ENCODE data around the gene NR1H3. TPM values are rescaled to one million over a fixed set of nuclear protein-coding genes. Genes with fewer than 3 reads are reported as not detected.

Gene NR1H3
- total RNA-seq, 3 donors from 2014 or later, result 56.1 to 92.4 (median 91.1) TPM

GRCh38 chr11:47215366-47215910, 42.4 kb upstream of the NR1H3 start:
- H3K4me1 ChIP-seq, result peaks cover 0 to 10% of the 10 kb centered on the region in 2 donors

DNA sequence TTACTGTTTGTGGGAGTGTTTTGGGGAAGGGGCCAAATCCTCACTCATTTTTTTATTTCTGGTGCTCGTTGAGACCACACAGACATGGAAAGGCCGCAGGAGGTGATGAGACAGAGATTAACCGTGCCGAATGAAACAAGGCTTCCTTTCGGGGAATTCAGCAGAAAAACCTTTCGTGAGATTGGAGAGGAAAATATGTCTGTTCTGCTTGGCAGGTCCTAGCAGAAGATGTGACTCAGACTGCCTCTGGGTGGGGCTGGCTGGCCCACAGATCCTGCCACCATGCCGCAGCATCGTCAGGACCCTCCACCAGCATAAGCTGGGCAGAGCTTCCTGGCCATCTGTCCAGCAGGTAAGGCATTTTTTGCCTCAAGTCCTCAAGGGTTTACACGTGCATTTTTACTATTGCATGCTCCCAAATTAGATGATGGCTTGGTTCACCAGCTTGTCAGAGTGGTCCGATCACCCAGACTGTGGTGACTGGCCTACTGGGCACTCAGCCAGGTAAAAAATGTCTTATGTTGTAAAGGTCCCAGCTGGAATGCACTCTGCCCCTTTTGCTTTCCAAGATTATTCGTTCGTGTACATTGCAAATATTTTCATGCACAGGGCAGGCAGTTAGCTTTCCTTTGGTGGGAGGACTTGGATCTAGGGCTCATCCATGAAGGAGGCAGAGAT, 41.5 kb upstream of the NR1H3 start:
- Histone ChIP-seq H3K27me3 (no peaks in the 10 kb centered on the region), H3K4me3 (peak overlapping the region; percentile 53 to 76 (median 70)), H3K36me3 (no peaks in the 10 kb centered on the region), H3K4me1 (peaks cover 0 to 10% of the 10 kb centered on the region in 2 donors), H3K27ac (peak overlapping the region; percentile 93), H3K9me3 (no peaks in the 10 kb centered on the region)
- TF ChIP-seq POLR2A (IDR thresholded peaks at IDR 0.05) (no peak), POLR2AphosphoS5 (IDR thresholded peaks at IDR 0.05) (peak in 1 of 3 donors; percentile 38)
- TF ChIP-seq, protein P1, sequence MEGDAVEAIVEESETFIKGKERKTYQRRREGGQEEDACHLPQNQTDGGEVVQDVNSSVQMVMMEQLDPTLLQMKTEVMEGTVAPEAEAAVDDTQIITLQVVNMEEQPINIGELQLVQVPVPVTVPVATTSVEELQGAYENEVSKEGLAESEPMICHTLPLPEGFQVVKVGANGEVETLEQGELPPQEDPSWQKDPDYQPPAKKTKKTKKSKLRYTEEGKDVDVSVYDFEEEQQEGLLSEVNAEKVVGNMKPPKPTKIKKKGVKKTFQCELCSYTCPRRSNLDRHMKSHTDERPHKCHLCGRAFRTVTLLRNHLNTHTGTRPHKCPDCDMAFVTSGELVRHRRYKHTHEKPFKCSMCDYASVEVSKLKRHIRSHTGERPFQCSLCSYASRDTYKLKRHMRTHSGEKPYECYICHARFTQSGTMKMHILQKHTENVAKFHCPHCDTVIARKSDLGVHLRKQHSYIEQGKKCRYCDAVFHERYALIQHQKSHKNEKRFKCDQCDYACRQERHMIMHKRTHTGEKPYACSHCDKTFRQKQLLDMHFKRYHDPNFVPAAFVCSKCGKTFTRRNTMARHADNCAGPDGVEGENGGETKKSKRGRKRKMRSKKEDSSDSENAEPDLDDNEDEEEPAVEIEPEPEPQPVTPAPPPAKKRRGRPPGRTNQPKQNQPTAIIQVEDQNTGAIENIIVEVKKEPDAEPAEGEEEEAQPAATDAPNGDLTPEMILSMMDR (IDR thresholded peaks at IDR 0.05), result no peak
- intact Hi-C loops (cut with DNase I; ENCODE audit: low total_unique reads), result loop anchor here (2.0 kb wide), 1 partner anchor 29 kb away; the partner anchor contains the start of gene PACSIN3
- no peak for DNase-seq (ENCODE audit: low spot score in 2 of 2)

More at GRCh38 chr11:47215366-47215910, 42.4 kb upstream of the NR1H3 start:
- Histone ChIP-seq H3K27me3 (no peaks in the 10 kb centered on the region), H3K36me3 (no peaks in the 10 kb centered on the region), H3K27ac (peak overlapping the region; percentile 93), H3K9me3 (no peaks in the 10 kb centered on the region), H3K4me3 (peak overlapping the region; percentile 53 to 76 (median 70))
- TF ChIP-seq POLR2A (IDR thresholded peaks at IDR 0.05) (no peak), POLR2AphosphoS5 (IDR thresholded peaks at IDR 0.05) (no peak)
- TF ChIP-seq, protein P1 (IDR thresholded peaks at IDR 0.05), result no peak
- intact Hi-C loops (cut with DNase I; ENCODE audit: low total_unique reads), result no loop called here
- DNase-seq (ENCODE audit: low spot score in 2 of 2), result no peak

DNA sequence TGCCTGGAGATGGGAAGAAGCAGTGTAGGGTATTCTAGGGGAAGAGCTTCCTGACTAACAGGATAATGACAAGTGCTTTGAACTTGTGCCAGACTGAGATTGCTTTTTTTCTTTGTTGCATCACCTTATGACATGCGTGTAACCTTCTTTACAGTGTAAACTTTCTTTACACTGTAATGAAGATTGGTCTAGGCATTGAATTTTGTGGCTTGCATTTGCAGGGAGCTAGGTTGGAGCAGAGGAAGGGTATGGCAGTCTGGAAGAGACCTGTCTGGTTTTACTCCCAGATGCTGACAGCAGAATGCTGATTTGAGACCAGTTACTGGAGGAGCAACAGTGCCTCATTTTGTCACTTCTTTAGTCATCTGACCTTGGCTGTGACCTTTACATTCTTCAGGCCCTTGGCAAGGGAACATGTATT, 37.4 kb upstream of the NR1H3 start:
- DNase-seq (ENCODE audit: low spot score in 2 of 2), result no peak
- H3K4me3 ChIP-seq, result no peak overlapping the region
- H3K27ac ChIP-seq, result no peak overlapping the region
- intact Hi-C loops (cut with DNase I; ENCODE audit: low total_unique reads), result no loop called here
- peaks cover 4% of the 10 kb centered on the region for H3K36me3 ChIP-seq
- H3K27me3 ChIP-seq, result no peaks in the 10 kb centered on the region
- TF ChIP-seq, protein P1 (IDR thresholded peaks at IDR 0.05), result no peak
- TF ChIP-seq POLR2AphosphoS5 (IDR thresholded peaks at IDR 0.05), result no peak
- TF ChIP-seq POLR2A (IDR thresholded peaks at IDR 0.05), result no peak
- no peaks in the 10 kb centered on the region for H3K9me3 ChIP-seq
- H3K4me1 ChIP-seq, result peaks cover 0 to 10% of the 10 kb centered on the region in 2 donors

DNA sequence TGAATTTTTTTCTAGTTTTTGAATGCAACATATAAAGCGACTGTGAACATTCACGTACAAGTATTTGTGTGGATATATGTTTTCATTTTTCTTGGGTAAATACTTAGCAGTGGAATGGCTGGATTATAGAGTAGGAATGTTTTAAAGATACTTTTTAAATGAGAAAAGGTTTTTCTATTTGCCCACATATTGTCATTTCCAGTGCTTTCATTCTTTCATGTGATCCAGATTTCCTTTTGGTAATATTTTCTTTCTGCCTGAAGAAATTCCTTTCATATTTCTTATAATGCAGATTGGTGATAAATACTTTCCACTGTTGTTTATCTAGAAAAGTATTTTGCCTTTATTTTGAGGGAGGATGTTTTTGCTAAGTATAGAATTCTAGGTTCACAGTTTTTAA, 35.1 kb upstream of the NR1H3 start:
- Histone ChIP-seq H3K9me3 (no peaks in the 10 kb centered on the region), H3K27me3 (no peaks in the 10 kb centered on the region), H3K27ac (no peak overlapping the region), H3K36me3 (peaks cover 4% of the 10 kb centered on the region), H3K4me1 (no peaks in the 10 kb centered on the region), H3K4me3 (no peak overlapping the region)
- intact Hi-C loops (cut with DNase I; ENCODE audit: low total_unique reads), result no loop called here
- DNase-seq (ENCODE audit: low spot score in 2 of 2), result no peak
- TF ChIP-seq POLR2AphosphoS5 (IDR thresholded peaks at IDR 0.05) (no peak), POLR2A (IDR thresholded peaks at IDR 0.05) (no peak)
- TF ChIP-seq, protein P1 (IDR thresholded peaks at IDR 0.05), result no peak
